HEK293 (cell line): ENCODE measurements around the gene PHF20.

Experiments used
- CTCF ChIA-PET: fragments of 350-600 bp; formaldehyde crosslinking; extraction: SDS; loops from one replicate; lab custom pipeline; 2021; ENCODE audit warnings: antibody characterized with exemption; lab: Yijun Ruan, JAX
- POLR2A ChIA-PET: fragments of 300-600 bp; formaldehyde crosslinking; extraction: SDS; loops from one replicate; lab custom pipeline; 2020; ENCODE audit warnings: antibody characterized with exemption, inconsistent platforms; lab: Yijun Ruan, JAX
- H3K27ac ChIP-seq: fragments of 200-500 bp; sonication (Bioruptor generic); 2 replicates; pipeline ENCODE4 v1.5.1; 2014; ENCODE audit warnings: low read depth, low read length, control low read depth, inconsistent platforms; ENCODE audit errors: extremely low read depth
- H3K36me3 ChIP-seq, 2 experiments: fragments of 200-500 bp in 1 of 2; sonication (Bioruptor generic) in 1 of 2; 1 replicate in 1 of 2; 2 replicates in 1 of 2; pipeline ENCODE4 v1.5.1; 2014 to 2017; ENCODE audit warnings: inconsistent platforms in 2 of 2, low read length in 2 of 2; ENCODE audit not compliant: control insufficient read depth in 2 of 2, insufficient read depth in 1 of 2
- H3K4me1 ChIP-seq: fragments of 200-500 bp; sonication (Bioruptor generic); 2 replicates; pipeline ENCODE4 v1.5.1; 2014; ENCODE audit warnings: mild to moderate bottlenecking, low read length, inconsistent platforms; ENCODE audit not compliant: control insufficient read depth, insufficient read depth
- H3K4me3 ChIP-seq: 2 replicates; pipeline ENCODE4 v1.5.1; 2011; ENCODE audit warnings: low read depth, mild to moderate bottlenecking, control low read depth, low read length, moderate library complexity
- H3K9me3 ChIP-seq: fragments of 200-500 bp; sonication (Bioruptor generic); 2 replicates; pipeline ENCODE4 v1.5.1; 2014; ENCODE audit warnings: low read depth, low read length, inconsistent platforms; ENCODE audit not compliant: control insufficient read depth, insufficient read depth
- GFI1B ChIP-seq: fragments of 450-650 bp; formaldehyde crosslinking; IDR thresholded peaks from 2 replicates; pipeline ENCODE4 v1.5.1; 2016; ENCODE audit warnings: missing biosample characterization, missing genetic modification characterization
- MEIS1 ChIP-seq: sonication (generic); formaldehyde crosslinking; IDR thresholded peaks from 2 replicates; pipeline ENCODE4 v1.8.1; 2022; ENCODE audit warnings: missing genetic modification reagents, mild to moderate bottlenecking, borderline replicate concordance
- SP2 ChIP-seq: fragments of 450-650 bp; formaldehyde crosslinking; IDR thresholded peaks from 2 replicates; pipeline ENCODE4 v1.5.1; 2016; ENCODE audit warnings: missing biosample characterization, missing genetic modification characterization
- YY2 ChIP-seq: fragments of 450-650 bp; formaldehyde crosslinking; IDR thresholded peaks from 2 replicates; pipeline ENCODE4 v1.5.1; 2016; ENCODE audit warnings: missing biosample characterization, missing genetic modification characterization
- ZBTB20 ChIP-seq: fragments of 450-650 bp; formaldehyde crosslinking; IDR thresholded peaks from 2 replicates; pipeline ENCODE4 v1.5.1; 2016; ENCODE audit warnings: missing biosample characterization, missing genetic modification characterization
- ZNF133 ChIP-seq: fragments of 450-650 bp; formaldehyde crosslinking; IDR thresholded peaks from 2 replicates; pipeline ENCODE4 v1.5.1; 2016; ENCODE audit warnings: missing biosample characterization, missing genetic modification characterization
- ZNF138 ChIP-seq: fragments of 450-650 bp; formaldehyde crosslinking; IDR thresholded peaks from 2 replicates; pipeline ENCODE4 v1.5.1; 2016; ENCODE audit warnings: missing biosample characterization, missing genetic modification characterization, borderline replicate concordance
- ZNF155 ChIP-seq: fragments of 450-650 bp; formaldehyde crosslinking; IDR thresholded peaks from 2 replicates; pipeline ENCODE4 v1.5.1; 2016; ENCODE audit warnings: missing biosample characterization, missing genetic modification characterization
- ZNF37A ChIP-seq: fragments of 450-650 bp; IDR thresholded peaks from 2 replicates; pipeline ENCODE4 v1.5.1; 2018; ENCODE audit warnings: missing biosample characterization, missing genetic modification characterization
- ZNF544 ChIP-seq: fragments of 450-650 bp; formaldehyde crosslinking; IDR thresholded peaks from 2 replicates; pipeline ENCODE4 v1.5.0; 2017; ENCODE audit warnings: missing biosample characterization, missing genetic modification characterization
- ZNF561 ChIP-seq: fragments of 450-650 bp; IDR thresholded peaks from 2 replicates; pipeline ENCODE4 v1.5.1; 2018; ENCODE audit warnings: missing biosample characterization, missing genetic modification characterization, borderline replicate concordance
- ZNF658 ChIP-seq: fragments of 450-650 bp; formaldehyde crosslinking; IDR thresholded peaks from 2 replicates; pipeline ENCODE4; 2016; ENCODE audit warnings: missing biosample characterization, missing genetic modification characterization
- ZNF843 ChIP-seq: fragments of 450-650 bp; formaldehyde crosslinking; IDR thresholded peaks from 2 replicates; pipeline ENCODE4 v1.5.1; 2016; ENCODE audit warnings: missing biosample characterization, missing genetic modification characterization
- TF ChIP-seq, protein P1 (sequence below): fragments of 450-650 bp; formaldehyde crosslinking; IDR thresholded peaks from 2 replicates; pipeline ENCODE4 v1.5.1; 2016; ENCODE audit warnings: missing biosample characterization, missing genetic modification characterization
- TF ChIP-seq, protein P2 (sequence below): fragments of 450-650 bp; formaldehyde crosslinking; conservative IDR thresholded peaks from 2 replicates; pipeline ENCODE4 v1.5.1; 2016; ENCODE audit warnings: low read depth, missing biosample characterization, missing genetic modification characterization
- TF ChIP-seq, protein P3 (sequence below): fragments of 450-650 bp; IDR thresholded peaks from 2 replicates; pipeline ENCODE4 v1.5.1; 2018; ENCODE audit warnings: missing biosample characterization, mild to moderate bottlenecking, missing genetic modification characterization
- TF ChIP-seq, protein P4 (sequence below): IDR thresholded peaks from 2 replicates; pipeline ENCODE4 v1.6.1; 2011; ENCODE audit warnings: mild to moderate bottlenecking, low read depth, low read length, borderline replicate concordance

The PHF20 gene

DNA sequence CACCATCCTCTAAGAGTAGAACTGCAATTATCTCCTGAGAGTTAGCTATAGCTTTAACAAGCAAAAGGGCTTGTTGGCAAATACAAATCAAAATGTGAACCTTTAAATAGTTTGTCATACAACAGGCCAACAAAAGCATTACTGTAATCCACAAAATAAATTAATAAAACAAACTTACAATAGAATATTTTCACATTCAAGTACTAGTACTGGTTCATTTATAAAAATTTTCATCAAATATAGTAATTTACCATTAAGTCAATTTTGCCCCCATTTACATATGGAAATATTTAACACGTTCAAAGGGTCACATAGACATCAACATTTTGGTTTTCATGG, 39.2 kb upstream of the PHF20 start:
- ChIA-PET CTCF (no interaction called here), POLR2A (interaction anchor here (0.6 to 1.5 kb wide), 3 partner anchors 10 to 399 kb away, joined by 3 to 7 read pairs (median 3); partner anchors contain the start of gene RBM39)
- Histone ChIP-seq H3K36me3 (peaks cover 83 to 99% of the 10 kb centered on the region in 2 experiments), H3K4me3 (no peak overlapping the region), H3K9me3 (no peaks in the 10 kb centered on the region), H3K4me1 (peaks cover 4% of the 10 kb centered on the region), H3K27ac (no peak overlapping the region)
- TF ChIP-seq, protein P1, sequence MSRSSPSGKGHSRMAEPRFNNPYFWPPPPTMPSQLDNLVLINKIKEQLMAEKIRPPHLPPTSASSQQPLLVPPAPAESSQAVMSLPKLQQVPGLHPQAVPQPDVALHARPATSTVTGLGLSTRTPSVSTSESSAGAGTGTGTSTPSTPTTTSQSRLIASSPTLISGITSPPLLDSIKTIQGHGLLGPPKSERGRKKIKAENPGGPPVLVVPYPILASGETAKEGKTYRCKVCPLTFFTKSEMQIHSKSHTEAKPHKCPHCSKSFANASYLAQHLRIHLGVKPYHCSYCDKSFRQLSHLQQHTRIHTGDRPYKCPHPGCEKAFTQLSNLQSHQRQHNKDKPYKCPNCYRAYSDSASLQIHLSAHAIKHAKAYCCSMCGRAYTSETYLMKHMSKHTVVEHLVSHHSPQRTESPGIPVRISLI (tag by site-specific recombination), result no peak
- no peak for TF ChIP-seq ZNF843 (tag by site-specific recombination)
- no peak for TF ChIP-seq ZNF544 (tag by site-specific recombination)
- TF ChIP-seq, protein P2, sequence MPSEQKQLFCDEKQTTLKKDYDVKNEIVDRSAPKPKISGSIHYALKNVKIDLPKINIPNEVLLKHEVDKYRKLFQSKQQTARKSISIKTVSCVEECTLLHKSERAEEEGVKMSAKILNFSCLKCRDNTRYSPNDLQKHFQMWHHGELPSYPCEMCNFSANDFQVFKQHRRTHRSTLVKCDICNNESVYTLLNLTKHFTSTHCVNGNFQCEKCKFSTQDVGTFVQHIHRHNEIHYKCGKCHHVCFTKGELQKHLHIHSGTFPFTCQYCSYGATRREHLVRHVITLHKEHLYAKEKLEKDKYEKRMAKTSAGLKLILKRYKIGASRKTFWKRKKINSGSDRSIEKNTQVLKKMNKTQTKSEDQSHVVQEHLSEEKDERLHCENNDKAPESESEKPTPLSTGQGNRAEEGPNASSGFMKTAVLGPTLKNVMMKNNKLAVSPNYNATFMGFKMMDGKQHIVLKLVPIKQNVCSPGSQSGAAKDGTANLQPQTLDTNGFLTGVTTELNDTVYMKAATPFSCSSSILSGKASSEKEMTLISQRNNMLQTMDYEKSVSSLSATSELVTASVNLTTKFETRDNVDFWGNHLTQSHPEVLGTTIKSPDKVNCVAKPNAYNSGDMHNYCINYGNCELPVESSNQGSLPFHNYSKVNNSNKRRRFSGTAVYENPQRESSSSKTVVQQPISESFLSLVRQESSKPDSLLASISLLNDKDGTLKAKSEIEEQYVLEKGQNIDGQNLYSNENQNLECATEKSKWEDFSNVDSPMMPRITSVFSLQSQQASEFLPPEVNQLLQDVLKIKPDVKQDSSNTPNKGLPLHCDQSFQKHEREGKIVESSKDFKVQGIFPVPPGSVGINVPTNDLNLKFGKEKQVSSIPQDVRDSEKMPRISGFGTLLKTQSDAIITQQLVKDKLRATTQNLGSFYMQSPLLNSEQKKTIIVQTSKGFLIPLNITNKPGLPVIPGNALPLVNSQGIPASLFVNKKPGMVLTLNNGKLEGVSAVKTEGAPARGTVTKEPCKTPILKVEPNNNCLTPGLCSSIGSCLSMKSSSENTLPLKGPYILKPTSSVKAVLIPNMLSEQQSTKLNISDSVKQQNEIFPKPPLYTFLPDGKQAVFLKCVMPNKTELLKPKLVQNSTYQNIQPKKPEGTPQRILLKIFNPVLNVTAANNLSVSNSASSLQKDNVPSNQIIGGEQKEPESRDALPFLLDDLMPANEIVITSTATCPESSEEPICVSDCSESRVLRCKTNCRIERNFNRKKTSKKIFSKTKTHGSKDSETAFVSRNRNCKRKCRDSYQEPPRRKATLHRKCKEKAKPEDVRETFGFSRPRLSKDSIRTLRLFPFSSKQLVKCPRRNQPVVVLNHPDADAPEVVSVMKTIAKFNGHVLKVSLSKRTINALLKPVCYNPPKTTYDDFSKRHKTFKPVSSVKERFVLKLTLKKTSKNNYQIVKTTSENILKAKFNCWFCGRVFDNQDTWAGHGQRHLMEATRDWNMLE (tag by site-specific recombination), result no peak
- no peak for TF ChIP-seq ZNF138 (tag by site-specific recombination)
- no peak for TF ChIP-seq ZNF37A
- no peak for TF ChIP-seq ZNF133 (tag by site-specific recombination)
- TF ChIP-seq GFI1B (tag by site-specific recombination), result no peak

GRCh38 chr20:35734374-35734773, 37.4 kb upstream of the PHF20 start:
- TF ChIP-seq, protein P3, sequence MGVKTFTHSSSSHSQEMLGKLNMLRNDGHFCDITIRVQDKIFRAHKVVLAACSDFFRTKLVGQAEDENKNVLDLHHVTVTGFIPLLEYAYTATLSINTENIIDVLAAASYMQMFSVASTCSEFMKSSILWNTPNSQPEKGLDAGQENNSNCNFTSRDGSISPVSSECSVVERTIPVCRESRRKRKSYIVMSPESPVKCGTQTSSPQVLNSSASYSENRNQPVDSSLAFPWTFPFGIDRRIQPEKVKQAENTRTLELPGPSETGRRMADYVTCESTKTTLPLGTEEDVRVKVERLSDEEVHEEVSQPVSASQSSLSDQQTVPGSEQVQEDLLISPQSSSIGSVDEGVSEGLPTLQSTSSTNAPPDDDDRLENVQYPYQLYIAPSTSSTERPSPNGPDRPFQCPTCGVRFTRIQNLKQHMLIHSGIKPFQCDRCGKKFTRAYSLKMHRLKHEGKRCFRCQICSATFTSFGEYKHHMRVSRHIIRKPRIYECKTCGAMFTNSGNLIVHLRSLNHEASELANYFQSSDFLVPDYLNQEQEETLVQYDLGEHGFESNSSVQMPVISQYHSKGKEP, result no peak
- TF ChIP-seq ZNF561 (tag by site-specific recombination) (no peak), ZNF658 (tag by site-specific recombination) (no peak), YY2 (tag by site-specific recombination) (no peak), ZBTB20 (no peak), ZNF155 (no peak), SP2 (tag by site-specific recombination) (no peak), MEIS1 (CRISPR knock-in tag) (no peak)
- TF ChIP-seq, protein P4, sequence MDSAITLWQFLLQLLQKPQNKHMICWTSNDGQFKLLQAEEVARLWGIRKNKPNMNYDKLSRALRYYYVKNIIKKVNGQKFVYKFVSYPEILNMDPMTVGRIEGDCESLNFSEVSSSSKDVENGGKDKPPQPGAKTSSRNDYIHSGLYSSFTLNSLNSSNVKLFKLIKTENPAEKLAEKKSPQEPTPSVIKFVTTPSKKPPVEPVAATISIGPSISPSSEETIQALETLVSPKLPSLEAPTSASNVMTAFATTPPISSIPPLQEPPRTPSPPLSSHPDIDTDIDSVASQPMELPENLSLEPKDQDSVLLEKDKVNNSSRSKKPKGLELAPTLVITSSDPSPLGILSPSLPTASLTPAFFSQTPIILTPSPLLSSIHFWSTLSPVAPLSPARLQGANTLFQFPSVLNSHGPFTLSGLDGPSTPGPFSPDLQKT, result no peak
- ChIA-PET CTCF (no interaction called here), POLR2A (interaction anchor here (1.2 kb wide), 1 partner anchor 35 kb away, joined by 3 read pairs; the partner anchor contains the start of genes NFS1 and ROMO1)
- H3K27ac ChIP-seq, result no peak overlapping the region
- peaks cover 80 to 99% of the 10 kb centered on the region in 2 experiments for H3K36me3 ChIP-seq
- peaks cover 4% of the 10 kb centered on the region for H3K4me1 ChIP-seq
- no peaks in the 10 kb centered on the region for H3K9me3 ChIP-seq
- no peak overlapping the region for H3K4me3 ChIP-seq
